Naive B cell (primary cell): Measurements from ENCODE around the gene GNG8. TPM values are rescaled to one million over a fixed set of nuclear protein-coding genes. Genes with fewer than 3 reads are reported as not detected.
A peak's percentile ranks its signal among the peaks of the same experiment; 100 is the strongest.

ENCODE experiments used
- ATAC-seq, 2 donors: fragments of 150-1000 bp; cut with Tn5 transposase; 2 replicates each; pipeline ENCODE4 v1.10.0; 2021; ENCODE audit warnings: low read depth in 2 of 2, mild to moderate bottlenecking in 2 of 2, moderate library complexity in 2 of 2
- DNase-seq: peaks from one replicate; pipeline ENCODE4 v3.0.0; 2022
- H3K27ac Mint-ChIP-seq, 6 donors: one replicate each; pipeline ENCODE4 v1.8.0; 2020 to 2022; ENCODE audit warnings: mild to moderate bottlenecking in 6 of 6, mixed read lengths in 6 of 6, moderate library complexity in 5 of 6, inconsistent platforms in 2 of 6
- H3K27me3 Mint-ChIP-seq, 3 donors: one replicate each; pipeline ENCODE4 v1.8.0; 2021 to 2022; ENCODE audit warnings: mixed read lengths in 3 of 3, mild to moderate bottlenecking in 1 of 3
- H3K36me3 Mint-ChIP-seq, 2 donors: one replicate each; pipeline ENCODE4 v1.8.0; 2020 to 2022; ENCODE audit warnings: mixed read lengths in 2 of 2, inconsistent platforms in 1 of 2, mild to moderate bottlenecking in 1 of 2
- H3K4me1 Mint-ChIP-seq, 3 donors: one replicate each; pipeline ENCODE4 v1.8.0; 2020 to 2022; ENCODE audit warnings: mixed read lengths in 3 of 3, inconsistent platforms in 1 of 3, mild to moderate bottlenecking in 1 of 3, moderate library complexity in 1 of 3
- H3K4me3 Mint-ChIP-seq, 8 donors: one replicate each; pipeline ENCODE4 v1.8.0; 2020 to 2022; ENCODE audit warnings: mild to moderate bottlenecking in 8 of 8, mixed read lengths in 8 of 8, moderate library complexity in 8 of 8, inconsistent platforms in 2 of 8
- H3K9me3 Mint-ChIP-seq, 7 donors: one replicate each; pipeline ENCODE4 v1.8.0; 2020 to 2022; ENCODE audit warnings: mixed read lengths in 7 of 7, mild to moderate bottlenecking in 5 of 7, inconsistent platforms in 2 of 7, moderate library complexity in 1 of 7
- polyA plus RNA-seq, 6 donors: library from polyadenylated mRNA; unstranded; fragments of 300-500 nt; fragmentation: Illumina TruSeq; gene quantifications; one replicate each; pipeline ENCODE4 v1.2.3, GENCODE V29; 2021; ENCODE audit warnings: low read depth in 6 of 6

The GNG8 gene
- polyA plus RNA-seq, 6 donors from 2014 or later, result 14.1 to 16.1 TPM; not detected in 4

- peaks cover 27 to 28% (median 27%) of the 10 kb centered on the region in 3 donors for H3K4me1 Mint-ChIP-seq
- DNase-seq (no peak), ATAC-seq (no peak)
- H3K36me3 Mint-ChIP-seq, result no peaks in the 10 kb centered on the region
- H3K4me3 Mint-ChIP-seq, result peak overlapping the region; percentile 70 to 90 (median 82)
- peak overlapping the region in 3 of 6 donors; percentile 5 to 63 (median 8) for H3K27ac Mint-ChIP-seq
- H3K27me3 Mint-ChIP-seq, result peaks cover 22 to 54% (median 47%) of the 10 kb centered on the region in 3 donors
- H3K9me3 Mint-ChIP-seq, result no peaks in the 10 kb centered on the region
Observed at GRCh38 chr19:46659151-46660007, 23.4 kb upstream of the GNG8 start.

GRCh38 chr19:46656541-46656940 lies 20.5 kb upstream of the GNG8 start:
- peak overlapping the region in 1 of 8 donors; percentile 79 for H3K4me3 Mint-ChIP-seq
- peaks cover 15 to 21% (median 18%) of the 10 kb centered on the region in 3 donors for H3K4me1 Mint-ChIP-seq
- ATAC-seq (no peak), DNase-seq (no peak)
- H3K36me3 Mint-ChIP-seq, result peaks cover 0 to 8% of the 10 kb centered on the region in 2 donors
- H3K9me3 Mint-ChIP-seq, result no peaks in the 10 kb centered on the region
- no peak overlapping the region for H3K27ac Mint-ChIP-seq
- H3K27me3 Mint-ChIP-seq, result peaks cover 38 to 60% (median 59%) of the 10 kb centered on the region in 3 donors

- Mint-ChIP-seq H3K4me3 (peak overlapping the region in 1 of 8 donors; percentile 56), H3K27ac (no peak overlapping the region), H3K9me3 (peaks cover 0 to 5% (median 4%) of the 10 kb centered on the region in 7 donors), H3K36me3 (peaks cover 0 to 16% of the 10 kb centered on the region in 2 donors), H3K4me1 (peaks cover 11 to 17% (median 12%) of the 10 kb centered on the region in 3 donors), H3K27me3 (peaks cover 45 to 74% (median 73%) of the 10 kb centered on the region in 3 donors)
- DNase-seq (no peak), ATAC-seq (no peak)
Observed at GRCh38 chr19:46654621-46655152, 18.7 kb upstream of the GNG8 start.

DNA sequence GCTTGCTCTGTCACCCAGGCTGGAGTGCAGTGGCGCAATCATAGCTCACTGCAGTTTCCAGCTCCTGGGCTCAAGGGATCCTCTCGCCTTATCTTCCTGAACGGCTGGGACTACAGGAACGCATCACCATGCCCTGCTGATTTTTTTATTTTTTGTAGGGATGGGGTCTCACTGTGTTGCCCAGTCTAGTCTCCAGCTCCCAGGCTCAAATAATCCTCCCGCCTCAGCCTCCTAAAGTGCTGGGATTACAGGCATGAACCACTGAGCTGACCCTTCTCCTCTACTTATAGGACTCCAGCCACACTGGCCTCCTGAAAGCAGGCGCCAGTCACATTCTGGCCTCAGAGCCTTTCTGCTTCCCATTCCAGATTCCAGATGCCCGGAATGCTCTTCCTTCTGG lies 14.4 kb upstream of the GNG8 start:
- Mint-ChIP-seq H3K27me3 (peaks cover 52 to 81% (median 66%) of the 10 kb centered on the region in 3 donors), H3K9me3 (peaks cover 0 to 30% (median 25%) of the 10 kb centered on the region in 7 donors), H3K27ac (peak overlapping the region in 2 of 6 donors; percentile 53 to 96), H3K4me3 (peak overlapping the region in 6 of 8 donors; percentile 7 to 42 (median 12)), H3K36me3 (peaks cover 4 to 28% of the 10 kb centered on the region in 2 donors), H3K4me1 (peaks cover 5 to 9% (median 9%) of the 10 kb centered on the region in 3 donors)
- ATAC-seq (no peak), DNase-seq (no peak)

DNA sequence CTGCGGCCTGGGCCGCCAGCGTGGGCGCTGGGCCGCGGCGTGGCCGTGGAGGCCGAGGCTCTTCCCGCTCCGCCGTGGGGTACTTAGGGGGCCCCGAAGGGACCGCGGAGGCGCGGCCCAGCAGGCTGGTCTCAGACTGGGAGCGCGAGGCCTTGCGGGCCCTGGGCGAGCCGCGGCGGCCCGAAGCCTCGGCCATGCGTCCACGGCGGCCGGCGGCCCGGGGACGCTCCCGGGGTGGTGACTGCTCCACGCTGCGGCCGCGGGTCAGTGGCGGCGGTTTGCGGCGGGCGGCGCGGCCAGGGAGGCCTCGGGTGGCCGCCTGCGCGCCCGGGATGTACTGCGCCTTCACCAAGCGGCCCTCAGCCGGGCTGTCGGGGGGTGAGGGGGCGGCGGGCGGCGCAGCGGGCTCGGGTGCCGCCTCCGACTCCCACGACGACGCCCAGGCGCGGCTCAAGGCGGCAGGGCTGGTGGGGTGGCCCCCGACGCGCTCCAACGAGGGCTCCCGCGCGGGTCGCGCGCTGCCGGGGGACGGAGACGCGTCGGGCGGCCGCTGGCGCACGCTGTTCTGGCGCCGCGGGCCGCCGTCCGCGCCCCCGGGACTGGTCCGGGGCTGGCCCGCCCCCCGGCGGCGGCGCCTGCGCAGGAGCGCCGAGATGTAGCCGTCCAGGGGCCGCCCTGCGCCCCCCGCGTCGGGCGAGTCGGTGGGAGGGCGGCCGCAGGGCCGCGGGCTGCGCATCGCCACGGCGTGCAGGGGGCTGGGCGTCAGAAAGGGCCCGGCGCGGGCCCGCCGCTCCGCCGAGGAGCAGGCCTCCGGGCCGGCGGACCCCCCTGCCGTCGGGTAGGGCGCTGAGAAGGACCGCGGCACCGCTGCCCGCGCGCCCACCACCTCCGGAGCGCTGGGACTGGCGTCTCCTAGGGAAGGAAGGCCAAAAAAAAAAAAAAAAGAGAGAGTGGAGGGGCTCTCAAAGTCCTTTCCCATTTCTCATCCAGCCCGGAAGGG lies 13.3 kb upstream of the GNG8 start:
- Mint-ChIP-seq H3K4me3 (peak overlapping the region in 1 of 8 donors; percentile 76), H3K27ac (peak overlapping the region in 1 of 6 donors; percentile 96)

DNA sequence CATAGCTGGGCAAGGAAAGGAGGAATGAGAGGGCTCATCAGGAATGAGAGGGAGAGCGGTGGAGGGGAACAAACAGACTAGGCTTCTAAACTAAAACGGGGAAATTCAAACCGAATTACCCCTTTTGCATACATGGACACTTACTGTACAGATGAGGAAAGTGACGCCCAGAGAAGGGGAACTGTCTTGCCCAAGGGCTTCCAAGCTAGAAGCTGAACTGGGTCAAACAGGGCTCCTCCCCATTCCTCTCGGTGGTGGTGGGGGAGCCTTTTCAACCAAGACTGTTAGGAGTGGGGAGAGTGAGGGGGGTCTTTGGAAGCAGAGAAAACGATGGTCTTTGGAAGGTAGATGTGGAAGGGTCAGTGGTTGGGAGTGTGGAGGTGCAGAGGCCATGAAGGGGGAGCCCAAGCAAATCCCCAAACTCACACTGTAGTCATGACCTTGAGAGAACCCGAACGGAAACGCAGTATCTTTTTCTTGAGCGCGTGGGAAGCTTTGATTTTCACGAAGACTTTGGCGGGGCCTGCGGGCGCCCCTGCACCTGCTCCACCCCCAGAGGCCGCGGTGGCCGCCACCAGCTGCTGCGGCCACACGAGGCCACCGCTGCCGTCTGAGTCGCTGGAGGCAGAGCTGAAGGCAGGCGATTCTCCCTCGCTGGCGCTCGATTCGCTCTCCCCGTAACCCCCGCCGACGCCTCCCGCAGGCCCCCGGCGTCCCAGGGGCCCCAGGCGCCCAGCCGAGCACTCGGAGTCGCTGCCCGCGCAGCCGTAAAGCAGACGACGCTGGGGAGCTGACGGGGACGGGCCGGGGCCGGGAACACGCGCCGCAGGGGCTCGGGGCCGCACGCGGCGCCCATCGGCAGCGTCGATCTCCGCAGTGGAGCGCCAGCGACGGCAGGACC lies 12.3 kb upstream of the GNG8 start:
- peak overlapping the region in 6 of 8 donors; percentile 12 to 77 (median 72) for H3K4me3 Mint-ChIP-seq
- ATAC-seq (peak; percentile 42 to 68), DNase-seq (no peak)
- peaks cover 0 to 31% (median 25%) of the 10 kb centered on the region in 7 donors for H3K9me3 Mint-ChIP-seq
- peaks cover 47 to 64% (median 48%) of the 10 kb centered on the region in 3 donors for H3K27me3 Mint-ChIP-seq
- H3K36me3 Mint-ChIP-seq, result peaks cover 4 to 20% of the 10 kb centered on the region in 2 donors
- H3K27ac Mint-ChIP-seq, result peak overlapping the region in 3 of 6 donors; percentile 52 to 91 (median 70)
- peaks cover 5 to 9% (median 9%) of the 10 kb centered on the region in 3 donors for H3K4me1 Mint-ChIP-seq

More for the DNA sequence above, 13.3 kb upstream of the GNG8 start:
- DNase-seq (no peak), ATAC-seq (no peak)
- H3K9me3 Mint-ChIP-seq, result peaks cover 0 to 31% (median 25%) of the 10 kb centered on the region in 7 donors
- H3K27me3 Mint-ChIP-seq, result peaks cover 50 to 73% (median 58%) of the 10 kb centered on the region in 3 donors
- peaks cover 5 to 9% (median 9%) of the 10 kb centered on the region in 3 donors for H3K4me1 Mint-ChIP-seq
- peaks cover 4 to 28% of the 10 kb centered on the region in 2 donors for H3K36me3 Mint-ChIP-seq

DNA sequence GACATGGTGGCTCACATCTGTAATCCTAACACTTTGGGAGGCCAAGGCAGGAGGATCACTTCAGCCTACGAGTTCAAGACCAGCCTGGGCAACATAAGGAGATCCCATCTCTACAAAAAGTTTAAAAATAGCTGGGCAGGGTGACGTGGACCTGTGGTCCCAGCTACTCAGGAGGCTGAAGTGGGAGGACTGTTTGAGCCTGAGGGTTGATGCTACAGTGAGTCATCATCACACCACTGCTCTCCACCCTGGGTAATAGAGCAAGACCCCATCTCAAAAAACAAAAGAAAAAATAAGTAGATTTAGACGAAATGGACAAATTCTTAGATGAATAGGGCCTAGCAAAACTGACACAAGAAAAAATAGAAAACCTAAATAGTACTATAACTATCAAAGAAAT lies 10.4 kb upstream of the GNG8 start:
- peaks cover 5 to 9% (median 9%) of the 10 kb centered on the region in 3 donors for H3K4me1 Mint-ChIP-seq
- no peak overlapping the region for H3K4me3 Mint-ChIP-seq
- H3K27ac Mint-ChIP-seq, result no peak overlapping the region
- H3K9me3 Mint-ChIP-seq, result peaks cover 0 to 31% (median 25%) of the 10 kb centered on the region in 7 donors
- ATAC-seq (no peak), DNase-seq (no peak)
- peaks cover 38 to 56% (median 42%) of the 10 kb centered on the region in 3 donors for H3K27me3 Mint-ChIP-seq
- H3K36me3 Mint-ChIP-seq, result peaks cover 4 to 20% of the 10 kb centered on the region in 2 donors

- no peak for ATAC-seq
- no peak for DNase-seq
- peaks cover 4 to 10% (median 9%) of the 10 kb centered on the region in 3 donors for H3K4me1 Mint-ChIP-seq
- H3K27me3 Mint-ChIP-seq, result peaks cover 33 to 51% (median 34%) of the 10 kb centered on the region in 3 donors
- H3K36me3 Mint-ChIP-seq, result peaks cover 4 to 11% of the 10 kb centered on the region in 2 donors
- peaks cover 0 to 28% (median 20%) of the 10 kb centered on the region in 7 donors for H3K9me3 Mint-ChIP-seq
- no peak overlapping the region for H3K27ac Mint-ChIP-seq
- no peak overlapping the region for H3K4me3 Mint-ChIP-seq
Observed at GRCh38 chr19:46644720-46645119, 8.7 kb upstream of the GNG8 start.

- H3K36me3 Mint-ChIP-seq, result peaks cover 0 to 2% of the 10 kb centered on the region in 2 donors
- ATAC-seq (no peak), DNase-seq (no peak)
- H3K4me1 Mint-ChIP-seq, result peaks cover 0 to 10% (median 4%) of the 10 kb centered on the region in 3 donors
- H3K4me3 Mint-ChIP-seq, result peak overlapping the region in 4 of 8 donors; percentile 57 to 75 (median 70)
- H3K27ac Mint-ChIP-seq, result peak overlapping the region in 1 of 6 donors; percentile 82
- H3K9me3 Mint-ChIP-seq, result peaks cover 0 to 3% (median 2%) of the 10 kb centered on the region in 7 donors
- peaks cover 16 to 24% (median 19%) of the 10 kb centered on the region in 3 donors for H3K27me3 Mint-ChIP-seq
Observed at GRCh38 chr19:46640656-46641055, 4.7 kb upstream of the GNG8 start.

DNA sequence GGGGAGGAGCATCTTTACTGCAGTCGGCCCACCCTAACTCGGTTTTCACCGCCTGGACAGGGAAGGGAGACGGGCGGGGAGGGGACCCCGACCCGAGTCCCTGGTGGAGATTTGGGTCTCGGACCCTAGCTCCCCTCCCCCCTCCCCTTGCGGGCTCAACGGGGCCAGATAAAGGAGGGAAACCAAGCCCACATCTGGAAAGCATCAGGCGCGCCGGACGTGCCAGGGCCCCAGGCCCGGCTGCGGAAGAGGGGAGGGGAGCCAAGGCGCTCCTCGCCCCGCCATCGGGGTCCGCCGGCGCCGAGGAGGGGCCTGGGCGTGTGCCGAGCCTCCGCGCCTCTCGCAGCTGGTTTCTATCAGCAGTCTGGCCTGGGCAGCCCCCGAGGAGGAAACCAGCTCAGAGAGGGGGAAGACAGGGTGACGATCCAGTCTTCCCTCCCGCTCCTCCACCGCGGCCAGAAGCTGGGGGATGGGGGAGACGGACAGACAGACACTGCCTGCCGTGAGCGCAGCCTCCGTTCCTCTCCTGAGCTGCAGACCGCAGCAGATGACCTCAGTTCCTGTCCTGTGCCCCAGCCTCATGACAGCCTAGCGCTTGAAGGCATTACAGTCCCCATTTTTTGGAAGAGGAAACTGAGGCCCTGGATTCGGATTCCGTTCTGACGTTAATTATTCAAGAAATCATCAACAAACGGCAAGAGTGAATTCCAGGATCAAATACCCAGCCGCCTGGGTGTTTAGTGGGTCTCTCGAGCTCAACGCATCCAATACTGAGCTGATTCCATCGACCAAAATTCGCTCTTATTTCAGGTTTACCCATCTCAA lies 3.6 kb upstream of the GNG8 start:
- Mint-ChIP-seq H3K4me1 (peaks cover 0 to 18% (median 4%) of the 10 kb centered on the region in 3 donors), H3K27ac (peak overlapping the region in 2 of 6 donors; percentile 18 to 57), H3K4me3 (peak overlapping the region in 4 of 8 donors; percentile 41 to 88 (median 74)), H3K27me3 (peaks cover 13 to 20% (median 19%) of the 10 kb centered on the region in 3 donors), H3K9me3 (no peaks in the 10 kb centered on the region), H3K36me3 (no peaks in the 10 kb centered on the region)
- DNase-seq (no peak), ATAC-seq (no peak)

DNA sequence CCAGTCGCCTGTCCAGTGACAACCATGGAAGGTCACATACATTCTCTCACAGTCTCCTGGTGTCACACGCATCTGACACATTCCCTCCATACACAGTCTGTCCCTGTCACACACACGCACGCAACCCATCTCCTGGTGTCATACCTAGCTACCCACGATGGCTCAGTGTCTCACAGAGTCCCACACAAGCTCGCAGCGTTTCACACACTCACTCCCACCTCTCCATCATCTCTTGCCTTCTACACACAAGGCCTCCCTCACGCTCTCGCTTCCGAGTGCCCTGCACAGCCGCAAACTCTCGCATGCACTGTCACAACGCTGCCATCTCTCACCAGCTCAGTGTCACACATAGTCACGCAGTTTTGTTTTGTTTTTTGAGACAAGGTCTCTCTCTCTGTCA lies 1.2 kb upstream of the GNG8 start:
- Mint-ChIP-seq H3K27me3 (peaks cover 8 to 11% (median 9%) of the 10 kb centered on the region in 3 donors), H3K36me3 (no peaks in the 10 kb centered on the region), H3K4me1 (peaks cover 0 to 36% (median 14%) of the 10 kb centered on the region in 3 donors), H3K4me3 (no peak overlapping the region), H3K9me3 (no peaks in the 10 kb centered on the region), H3K27ac (no peak overlapping the region)
- ATAC-seq, result no peak
- no peak for DNase-seq
